ENCODE results near the gene CASP10. TPM values are rescaled to one million over a fixed set of nuclear protein-coding genes. Genes with fewer than 3 reads are reported as not detected.

The CASP10 gene
- total RNA-seq, 1 donor from 2014 or later = 31.6 TPM

GRCh38 chr2:201204655-201205514, 21.9 kb downstream of the CASP10 start:
- no peak for DNase-seq
- Histone ChIP-seq H3K9me3 (no peaks in the 10 kb centered on the region), H3K27ac (peak overlapping the region; percentile 11), H3K27me3 (no peaks in the 10 kb centered on the region), H3K4me1 (peaks cover 11% of the 10 kb centered on the region), H3K4me3 (no peak overlapping the region), H3K36me3 (peaks cover 53% of the 10 kb centered on the region)
- no peak for TF ChIP-seq CTCF (IDR thresholded peaks at IDR 0.05)
- intact Hi-C loops (cut with DNase I) = no loop called here
- ATAC-seq = no peak

DNA sequence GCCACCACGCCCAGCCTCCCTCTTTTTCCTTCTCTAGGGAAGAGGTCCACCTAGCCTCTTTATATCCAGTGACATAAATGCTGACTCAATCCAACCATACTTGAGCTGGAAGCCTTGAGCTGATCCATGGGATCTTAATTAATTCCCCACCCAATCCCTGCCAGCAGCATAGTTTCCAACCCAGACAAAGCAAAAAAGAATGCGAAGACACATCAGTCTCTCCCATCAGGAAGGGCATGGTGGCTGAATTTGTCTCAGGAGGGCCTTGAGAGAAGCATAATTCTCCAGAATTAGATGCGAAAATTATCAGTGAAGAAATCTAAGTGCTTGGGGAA, 22.5 kb downstream of the CASP10 start:
- H3K4me1 ChIP-seq = peaks cover 12% of the 10 kb centered on the region
- no peak overlapping the region for H3K4me3 ChIP-seq
- no peak for ATAC-seq
- no peak for TF ChIP-seq CTCF (IDR thresholded peaks at IDR 0.05)
- peak overlapping the region; percentile 11 for H3K27ac ChIP-seq
- no peak for DNase-seq
- no peaks in the 10 kb centered on the region for H3K9me3 ChIP-seq
- H3K36me3 ChIP-seq = peaks cover 53% of the 10 kb centered on the region
- no peaks in the 10 kb centered on the region for H3K27me3 ChIP-seq
- intact Hi-C loops (cut with DNase I) = no loop called here

- Histone ChIP-seq H3K4me3 (no peak overlapping the region), H3K27me3 (no peaks in the 10 kb centered on the region), H3K27ac (peak overlapping the region; percentile 56), H3K4me1 (peaks cover 12% of the 10 kb centered on the region), H3K36me3 (peaks cover 55% of the 10 kb centered on the region), H3K9me3 (no peaks in the 10 kb centered on the region)
- ATAC-seq = peak; percentile 91
- TF ChIP-seq CTCF (IDR thresholded peaks at IDR 0.05) = no peak
- DNase-seq = no peak
- intact Hi-C loops (cut with DNase I) = no loop called here
Measured at GRCh38 chr2:201208563-201209252, 25.8 kb downstream of the CASP10 start.

GRCh38 chr2:201215963-201216362, 33.0 kb downstream of the CASP10 start:
- no peak overlapping the region for H3K4me3 ChIP-seq
- ATAC-seq = no peak
- intact Hi-C loops (cut with DNase I) = no loop called here
- TF ChIP-seq CTCF (IDR thresholded peaks at IDR 0.05) = no peak
- peaks cover 39% of the 10 kb centered on the region for H3K36me3 ChIP-seq
- H3K27ac ChIP-seq = no peak overlapping the region
- no peaks in the 10 kb centered on the region for H3K27me3 ChIP-seq
- H3K4me1 ChIP-seq = peaks cover 19% of the 10 kb centered on the region
- DNase-seq = no peak
- no peaks in the 10 kb centered on the region for H3K9me3 ChIP-seq

DNA sequence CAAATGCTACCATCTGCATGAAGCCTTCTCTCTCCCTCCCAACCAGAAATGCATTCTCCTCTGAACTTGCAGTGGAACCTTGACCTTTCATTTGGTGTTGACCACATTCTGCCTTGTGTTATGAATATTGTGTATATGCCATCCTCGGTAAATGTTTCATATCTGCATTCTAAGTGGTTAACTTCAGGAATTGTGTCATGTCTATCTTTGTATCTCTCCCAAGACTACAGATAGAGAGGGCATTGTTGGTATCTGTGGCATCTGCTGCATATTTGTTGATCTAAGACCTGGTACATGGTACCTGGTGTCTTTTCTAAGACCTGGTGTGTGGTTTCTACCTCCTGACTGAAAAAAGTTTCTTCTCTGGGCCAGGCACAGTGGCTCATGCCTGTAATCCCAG, 34.0 kb downstream of the CASP10 start:
- Histone ChIP-seq H3K27ac (no peak overlapping the region), H3K27me3 (no peaks in the 10 kb centered on the region), H3K9me3 (no peaks in the 10 kb centered on the region), H3K4me1 (peaks cover 19% of the 10 kb centered on the region), H3K36me3 (peaks cover 30% of the 10 kb centered on the region), H3K4me3 (no peak overlapping the region)
- DNase-seq = no peak
- ATAC-seq = no peak
- no peak for TF ChIP-seq CTCF (IDR thresholded peaks at IDR 0.05)
- intact Hi-C loops (cut with DNase I) = no loop called here
